Measurements from ENCODE around the gene PSME1.

GRCh38 chr14:24103451-24103850 lies 32.5 kb upstream of the PSME1 start:
- TF ChIP-seq CTCF (IDR thresholded peaks at IDR 0.05; ENCODE audit: low read depth, low read length, missing input control) (no peak), GABPA (IDR thresholded peaks at IDR 0.05 in 1 of 2, conservative IDR thresholded peaks at IDR 0.05 in 1 of 2) (no peak), RAD21 (IDR thresholded peaks at IDR 0.05) (no peak)
- TF ChIP-seq, protein P1, sequence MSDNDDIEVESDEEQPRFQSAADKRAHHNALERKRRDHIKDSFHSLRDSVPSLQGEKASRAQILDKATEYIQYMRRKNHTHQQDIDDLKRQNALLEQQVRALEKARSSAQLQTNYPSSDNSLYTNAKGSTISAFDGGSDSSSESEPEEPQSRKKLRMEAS (IDR thresholded peaks at IDR 0.05): no peak
